Measurements from ENCODE around the gene SLC39A9.
"Not testable (repeated sequence)": the region's sequence is repeated elsewhere in the genome, so short reads cannot be mapped to it uniquely, and the experiment has no call there.

Gene SLC39A9

DNA sequence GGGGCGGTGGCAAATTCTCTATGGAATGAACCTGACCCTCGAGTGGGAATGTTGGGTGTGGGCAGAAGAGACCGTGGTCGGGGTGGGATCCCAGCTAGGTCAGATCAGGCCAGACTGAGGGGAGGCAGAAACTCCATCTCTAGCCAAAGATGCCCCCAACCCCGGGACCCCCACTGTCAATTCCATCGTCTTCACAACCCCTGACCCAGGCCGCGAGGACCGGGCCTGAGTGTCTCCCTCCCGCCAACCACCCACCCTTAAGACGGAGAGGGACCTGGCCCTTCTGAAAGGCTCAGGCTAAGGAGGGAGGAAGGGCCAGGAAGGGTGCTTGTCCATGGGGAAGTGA, 86.8 kb downstream of the SLC39A9 start:
- Mint-ChIP-seq H3K9me3 (no peaks in the 10 kb centered on the region), H3K27me3 (ENCODE audit: low read depth) (peaks cover 55% of the 10 kb centered on the region), H3K4me1 (ENCODE audit: low read depth) (no peaks in the 10 kb centered on the region), H3K4me3 (no peak overlapping the region), H3K27ac (no peak overlapping the region), H3K36me3 (ENCODE audit: low read depth) (no peaks in the 10 kb centered on the region)

DNA sequence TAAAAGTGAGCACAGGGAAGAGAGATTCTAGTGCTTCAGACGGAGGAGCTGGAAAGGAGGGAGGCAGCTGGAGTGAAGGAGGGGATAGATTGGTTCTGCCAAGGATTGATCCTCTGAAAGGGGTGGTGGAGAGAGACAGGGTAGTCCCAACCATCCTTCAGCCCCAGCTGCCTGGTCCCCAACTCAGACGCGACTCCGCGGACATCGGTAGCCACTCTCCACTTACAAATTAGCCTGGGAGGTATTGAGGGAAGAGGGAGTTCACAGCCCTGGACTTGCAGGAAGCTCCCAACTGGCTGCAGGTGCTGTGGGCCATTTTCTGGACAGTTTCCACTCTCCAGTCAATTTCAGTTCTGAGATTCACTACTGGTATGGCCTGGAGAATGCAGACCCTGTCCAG, 87.2 kb downstream of the SLC39A9 start:
- Mint-ChIP-seq H3K4me1 (ENCODE audit: low read depth) (no peaks in the 10 kb centered on the region), H3K9me3 (no peaks in the 10 kb centered on the region), H3K4me3 (no peak overlapping the region), H3K36me3 (ENCODE audit: low read depth) (no peaks in the 10 kb centered on the region), H3K27me3 (ENCODE audit: low read depth) (peaks cover 59% of the 10 kb centered on the region), H3K27ac (no peak overlapping the region)

DNA sequence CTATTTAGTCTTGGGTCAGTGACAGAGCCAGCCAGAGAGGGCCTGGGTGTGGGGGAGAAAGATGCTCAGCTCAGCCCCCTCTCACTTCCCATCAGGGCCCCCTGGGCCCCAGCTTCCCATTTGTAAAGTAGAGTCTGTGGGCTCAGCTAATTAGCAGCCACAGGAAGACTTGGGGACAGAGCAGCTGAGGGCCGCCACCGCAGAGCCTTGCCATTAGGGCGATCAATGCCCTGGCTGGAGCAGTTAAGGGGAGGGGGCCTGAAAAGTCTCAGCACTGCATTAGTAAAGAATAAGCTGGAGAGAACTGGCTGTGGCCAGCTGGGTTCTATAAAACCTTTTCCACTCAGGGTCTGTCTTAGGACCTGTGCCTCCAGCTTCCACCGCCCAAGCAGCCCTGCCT, 88.7 kb downstream of the SLC39A9 start:
- H3K4me3 Mint-ChIP-seq, result no peak overlapping the region
- H3K27ac Mint-ChIP-seq, result no peak overlapping the region
- H3K4me1 Mint-ChIP-seq (ENCODE audit: low read depth), result no peaks in the 10 kb centered on the region
- H3K9me3 Mint-ChIP-seq, result no peaks in the 10 kb centered on the region
- no peaks in the 10 kb centered on the region for H3K36me3 Mint-ChIP-seq (ENCODE audit: low read depth)
- H3K27me3 Mint-ChIP-seq (ENCODE audit: low read depth), result peaks cover 54% of the 10 kb centered on the region

DNA sequence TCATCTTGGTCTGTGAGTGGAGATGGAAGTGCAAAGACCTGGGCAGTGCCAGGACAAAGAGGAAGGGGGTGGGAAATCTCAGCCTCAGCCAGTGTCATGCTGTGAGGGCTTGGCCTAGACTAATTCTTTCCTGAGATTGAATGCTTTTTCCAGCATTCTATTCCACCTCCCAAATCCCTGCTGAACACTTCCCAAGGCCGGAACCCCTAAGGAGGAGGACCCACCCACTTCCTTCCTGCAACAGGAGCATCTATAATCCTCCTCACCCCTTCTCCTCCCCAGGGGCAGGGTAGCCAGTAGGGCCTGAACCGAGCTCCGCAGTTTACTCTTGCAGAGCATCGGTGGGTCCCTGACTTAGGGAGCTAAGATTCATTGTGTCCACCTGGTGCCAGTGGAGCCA, 89.3 kb downstream of the SLC39A9 start:
- Mint-ChIP-seq H3K4me3 (no peak overlapping the region), H3K27me3 (ENCODE audit: low read depth) (peaks cover 49% of the 10 kb centered on the region), H3K4me1 (ENCODE audit: low read depth) (no peaks in the 10 kb centered on the region), H3K9me3 (no peaks in the 10 kb centered on the region), H3K27ac (no peak overlapping the region), H3K36me3 (ENCODE audit: low read depth) (no peaks in the 10 kb centered on the region)

DNA sequence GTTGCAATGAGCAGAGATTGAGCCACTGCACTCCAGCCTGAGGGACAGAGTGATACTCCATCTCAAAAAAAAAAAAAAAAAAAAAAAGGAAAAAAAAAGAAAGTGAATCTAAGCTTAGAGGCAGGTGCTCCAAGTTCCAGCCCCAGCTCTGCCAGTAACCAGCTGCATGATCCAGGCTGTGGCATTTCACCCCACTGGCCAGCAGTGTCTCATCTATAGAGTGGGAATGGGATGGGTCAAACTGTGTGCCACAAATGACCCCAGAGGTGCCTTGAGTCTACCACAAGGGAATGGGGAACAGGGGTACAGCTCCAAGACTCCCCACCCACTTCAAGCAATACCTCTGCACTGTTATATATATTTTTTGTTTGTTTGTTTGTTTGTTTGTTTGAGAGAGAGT, 91.0 kb downstream of the SLC39A9 start:
- H3K9me3 Mint-ChIP-seq, result no peaks in the 10 kb centered on the region
- H3K27me3 Mint-ChIP-seq (ENCODE audit: low read depth), result peaks cover 36% of the 10 kb centered on the region
- H3K4me3 Mint-ChIP-seq, result no peak overlapping the region
- no peaks in the 10 kb centered on the region for H3K4me1 Mint-ChIP-seq (ENCODE audit: low read depth)
- no peak overlapping the region for H3K27ac Mint-ChIP-seq
- H3K36me3 Mint-ChIP-seq (ENCODE audit: low read depth), result no peaks in the 10 kb centered on the region

DNA sequence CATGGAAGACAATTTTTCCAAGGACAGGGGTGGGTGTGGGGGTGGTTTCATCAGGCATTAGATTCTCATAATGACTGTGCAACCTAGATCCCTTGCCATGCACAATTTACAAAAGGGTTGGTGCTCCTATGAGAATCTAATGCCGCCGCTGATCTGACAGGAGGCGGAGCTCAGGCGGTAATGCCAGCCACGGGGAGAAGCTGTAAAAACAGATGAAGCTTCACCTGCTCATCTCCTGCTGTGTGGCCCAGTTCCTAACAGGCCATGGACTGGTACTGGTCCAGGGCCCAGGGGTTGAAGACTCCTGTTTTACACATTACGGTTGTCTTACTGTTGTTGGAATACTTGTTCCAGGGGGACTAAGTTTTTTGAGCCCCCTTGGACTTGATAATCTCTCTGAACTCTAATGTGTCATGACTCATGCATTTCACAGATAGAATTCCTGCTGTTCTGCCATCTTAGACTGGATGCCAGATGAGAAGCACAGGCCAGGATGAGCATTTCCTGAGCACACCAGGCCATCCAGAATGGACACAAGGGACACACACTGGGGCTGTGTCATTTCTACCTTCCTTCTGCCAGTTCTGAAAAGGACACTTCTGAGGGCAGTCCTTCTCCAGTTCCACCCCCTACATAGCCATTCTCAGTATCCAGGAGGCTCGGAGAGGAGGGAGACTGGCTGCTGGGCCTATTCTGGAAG, 91.9 kb downstream of the SLC39A9 start:
- H3K4me1 Mint-ChIP-seq (ENCODE audit: low read depth), result no peaks in the 10 kb centered on the region
- H3K36me3 Mint-ChIP-seq (ENCODE audit: low read depth), result no peaks in the 10 kb centered on the region
- no peaks in the 10 kb centered on the region for H3K9me3 Mint-ChIP-seq
- H3K27ac Mint-ChIP-seq, result no peak overlapping the region
- peaks cover 32% of the 10 kb centered on the region for H3K27me3 Mint-ChIP-seq (ENCODE audit: low read depth)
- no peak overlapping the region for H3K4me3 Mint-ChIP-seq

DNA sequence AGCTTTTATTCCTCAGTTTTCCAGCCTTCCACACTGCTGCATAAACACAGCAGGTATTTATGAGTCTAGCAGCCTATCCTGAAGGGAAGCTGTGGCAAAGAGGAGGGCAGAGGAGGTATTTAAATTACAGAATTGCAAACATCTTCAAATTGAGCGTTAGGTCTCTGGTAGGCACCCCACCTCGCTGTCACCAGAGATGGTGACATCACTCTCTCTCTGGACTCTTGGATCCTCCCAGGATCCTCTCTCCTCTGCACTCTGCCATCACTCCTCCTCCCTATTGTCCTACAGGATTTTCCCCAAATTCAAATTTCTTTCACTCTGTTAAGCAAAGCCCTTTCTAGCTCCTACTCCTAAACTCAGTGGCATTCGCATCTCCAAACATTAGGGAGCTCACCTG, 92.7 kb downstream of the SLC39A9 start:
- Mint-ChIP-seq H3K36me3 (ENCODE audit: low read depth) (no peaks in the 10 kb centered on the region), H3K27me3 (ENCODE audit: low read depth) (peaks cover 24% of the 10 kb centered on the region)

DNA sequence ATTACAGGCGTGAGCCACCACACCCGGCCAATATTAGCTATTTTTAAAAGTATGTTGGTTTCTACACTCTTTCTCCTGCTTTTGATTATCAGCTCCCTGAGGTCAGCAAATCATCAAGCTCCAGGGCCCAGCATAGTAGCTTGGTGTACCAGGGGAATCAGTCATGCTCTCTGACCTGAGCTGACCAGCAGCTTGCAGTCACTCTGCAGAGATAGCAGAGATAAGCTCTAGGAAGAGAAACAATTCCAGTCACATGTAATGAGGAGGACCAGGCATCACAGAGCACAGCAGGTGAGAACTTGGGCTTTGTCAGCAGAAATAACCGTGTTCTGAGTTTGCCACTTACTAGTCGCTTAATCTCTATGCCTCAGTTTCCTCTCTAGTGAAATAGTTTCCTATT, 94.5 kb downstream of the SLC39A9 start:
- H3K27ac Mint-ChIP-seq, result no peak overlapping the region
- H3K36me3 Mint-ChIP-seq (ENCODE audit: low read depth), result no peaks in the 10 kb centered on the region
- no peaks in the 10 kb centered on the region for H3K9me3 Mint-ChIP-seq
- H3K4me3 Mint-ChIP-seq, result no peak overlapping the region
- H3K27me3 Mint-ChIP-seq (ENCODE audit: low read depth), result peaks cover 10% of the 10 kb centered on the region
- H3K4me1 Mint-ChIP-seq (ENCODE audit: low read depth), result no peaks in the 10 kb centered on the region

More for the DNA sequence above, 92.7 kb downstream of the SLC39A9 start:
- H3K4me1 Mint-ChIP-seq (ENCODE audit: low read depth), result no peaks in the 10 kb centered on the region
- H3K4me3 Mint-ChIP-seq, result no peak overlapping the region
- H3K27ac Mint-ChIP-seq, result no peak overlapping the region
- H3K9me3 Mint-ChIP-seq, result no peaks in the 10 kb centered on the region

DNA sequence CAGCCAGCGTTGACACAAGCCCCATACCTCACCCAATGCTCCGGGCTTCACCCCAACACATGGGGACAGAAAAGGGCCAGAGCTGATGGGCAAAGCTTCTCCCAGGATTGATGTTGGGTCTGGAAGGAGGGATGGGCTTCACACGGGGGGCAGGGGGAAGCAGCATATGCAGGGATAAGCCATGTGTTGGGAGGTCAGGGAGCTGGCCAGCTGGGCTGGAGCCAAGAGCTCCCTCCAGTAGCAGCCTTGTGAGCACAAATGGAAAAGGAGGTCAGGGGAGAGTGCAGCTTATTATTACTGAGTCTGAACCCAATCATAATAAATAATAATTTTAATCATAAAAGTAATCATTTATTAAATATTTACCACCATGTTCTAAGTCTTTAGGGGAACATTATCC, 95.3 kb downstream of the SLC39A9 start:
- no peaks in the 10 kb centered on the region for H3K9me3 Mint-ChIP-seq
- no peaks in the 10 kb centered on the region for H3K4me1 Mint-ChIP-seq (ENCODE audit: low read depth)
- H3K4me3 Mint-ChIP-seq, result no peak overlapping the region
- H3K27me3 Mint-ChIP-seq (ENCODE audit: low read depth), result peaks cover 14% of the 10 kb centered on the region
- H3K27ac Mint-ChIP-seq, result no peak overlapping the region
- no peaks in the 10 kb centered on the region for H3K36me3 Mint-ChIP-seq (ENCODE audit: low read depth)

DNA sequence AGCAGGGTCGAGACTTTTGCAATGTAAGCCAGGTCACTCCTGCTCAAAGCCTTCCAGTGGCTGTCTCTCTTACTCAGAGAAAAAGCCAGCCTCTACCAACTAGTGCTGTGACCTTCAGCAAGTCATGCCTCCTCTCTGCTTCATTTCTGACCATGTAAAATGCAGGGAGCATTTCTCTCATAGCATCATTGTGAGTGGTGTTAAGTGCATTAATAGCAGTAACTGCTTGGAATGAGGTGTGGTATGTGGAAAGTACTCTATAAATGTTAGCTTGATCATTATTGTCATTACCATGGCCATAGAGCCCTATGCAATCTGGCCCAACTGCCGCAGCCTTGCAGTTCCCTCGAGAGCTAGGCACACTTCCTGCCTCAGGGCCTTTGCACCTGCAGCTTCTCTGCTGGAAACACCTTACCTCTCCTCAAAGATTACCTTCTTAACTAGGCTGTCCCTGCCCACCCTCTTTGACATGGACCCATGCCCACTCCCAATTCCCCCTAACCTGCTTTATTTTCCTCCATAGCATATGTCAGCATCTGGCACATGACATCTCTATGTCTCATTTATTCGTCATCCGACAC, 96.9 kb downstream of the SLC39A9 start:
- Mint-ChIP-seq H3K9me3 (no peaks in the 10 kb centered on the region), H3K36me3 (ENCODE audit: low read depth) (no peaks in the 10 kb centered on the region), H3K4me3 (no peak overlapping the region), H3K4me1 (ENCODE audit: low read depth) (no peaks in the 10 kb centered on the region), H3K27ac (no peak overlapping the region), H3K27me3 (ENCODE audit: low read depth) (peaks cover 12% of the 10 kb centered on the region)

DNA sequence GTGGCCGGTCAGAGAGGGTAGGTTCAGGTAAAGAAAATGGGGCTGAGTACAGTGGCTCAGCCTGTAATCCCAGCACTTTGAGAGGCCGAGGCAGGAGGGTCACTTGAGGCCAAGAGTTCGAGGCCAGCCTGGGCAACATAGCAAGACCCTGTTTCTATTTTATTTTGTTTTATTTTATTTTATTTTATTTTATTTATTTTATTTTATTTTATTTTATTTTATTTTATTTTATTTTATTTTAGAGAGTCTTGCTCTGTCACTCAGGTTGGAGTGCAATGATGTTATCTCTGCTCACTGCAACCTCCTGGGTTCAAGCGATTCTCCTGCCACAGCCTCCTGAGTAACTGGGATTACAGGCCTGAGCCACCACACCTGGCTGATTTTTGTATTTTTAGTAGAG, 99.4 kb downstream of the SLC39A9 start:
- H3K36me3 Mint-ChIP-seq (ENCODE audit: low read depth); H3K27me3 Mint-ChIP-seq (ENCODE audit: low read depth); H3K9me3 Mint-ChIP-seq; H3K4me1 Mint-ChIP-seq (ENCODE audit: low read depth); H3K27ac Mint-ChIP-seq; H3K4me3 Mint-ChIP-seq: not testable (repeated sequence)

DNA sequence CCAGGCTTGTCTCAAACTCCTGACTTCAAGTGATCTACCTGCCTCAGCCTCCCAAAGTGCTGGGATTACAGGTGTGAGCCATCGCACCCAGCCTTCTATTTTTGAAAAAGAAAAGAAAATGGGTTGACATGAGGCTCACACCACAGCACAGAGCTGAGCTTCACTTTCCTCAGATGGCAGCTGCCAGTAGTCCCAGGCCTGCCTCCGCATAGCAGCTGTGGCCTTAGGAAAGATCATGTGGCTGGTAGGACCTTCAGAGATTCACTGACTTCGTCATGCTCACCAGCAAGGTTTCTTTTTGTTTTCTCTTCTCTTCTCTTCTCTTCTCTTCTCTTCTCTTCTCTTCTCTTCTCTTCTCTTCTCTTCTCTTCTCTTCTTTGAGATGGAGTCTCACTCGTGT, 99.8 kb downstream of the SLC39A9 start:
- H3K4me3 Mint-ChIP-seq; H3K36me3 Mint-ChIP-seq (ENCODE audit: low read depth); H3K9me3 Mint-ChIP-seq; H3K27me3 Mint-ChIP-seq (ENCODE audit: low read depth); H3K4me1 Mint-ChIP-seq (ENCODE audit: low read depth); H3K27ac Mint-ChIP-seq: not testable (repeated sequence)

DNA sequence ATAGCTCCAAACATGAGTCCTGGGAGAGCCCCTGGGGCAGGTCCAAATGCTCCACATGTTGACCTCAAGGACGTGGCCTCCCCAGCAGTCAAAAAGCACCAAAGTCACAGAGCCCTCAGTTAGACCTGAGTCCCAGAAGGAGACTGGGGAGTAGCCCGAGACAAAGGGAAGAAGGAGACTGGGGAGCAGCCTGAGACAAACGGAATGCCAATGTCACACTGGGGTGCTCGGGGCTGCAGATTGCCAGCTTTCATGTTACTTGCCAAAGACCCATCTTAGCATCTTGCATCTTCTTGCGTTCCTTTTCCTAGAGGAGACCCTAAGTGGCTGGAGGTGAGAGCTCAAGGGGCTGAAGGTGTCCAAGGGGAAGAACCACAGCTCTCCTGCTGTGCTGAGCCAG, 100.9 kb downstream of the SLC39A9 start:
- H3K4me3 Mint-ChIP-seq, result no peak overlapping the region
- no peaks in the 10 kb centered on the region for H3K36me3 Mint-ChIP-seq (ENCODE audit: low read depth)
- H3K9me3 Mint-ChIP-seq, result no peaks in the 10 kb centered on the region
- H3K27me3 Mint-ChIP-seq (ENCODE audit: low read depth), result peaks cover 10% of the 10 kb centered on the region
- H3K4me1 Mint-ChIP-seq (ENCODE audit: low read depth), result no peaks in the 10 kb centered on the region
- H3K27ac Mint-ChIP-seq, result no peak overlapping the region

DNA sequence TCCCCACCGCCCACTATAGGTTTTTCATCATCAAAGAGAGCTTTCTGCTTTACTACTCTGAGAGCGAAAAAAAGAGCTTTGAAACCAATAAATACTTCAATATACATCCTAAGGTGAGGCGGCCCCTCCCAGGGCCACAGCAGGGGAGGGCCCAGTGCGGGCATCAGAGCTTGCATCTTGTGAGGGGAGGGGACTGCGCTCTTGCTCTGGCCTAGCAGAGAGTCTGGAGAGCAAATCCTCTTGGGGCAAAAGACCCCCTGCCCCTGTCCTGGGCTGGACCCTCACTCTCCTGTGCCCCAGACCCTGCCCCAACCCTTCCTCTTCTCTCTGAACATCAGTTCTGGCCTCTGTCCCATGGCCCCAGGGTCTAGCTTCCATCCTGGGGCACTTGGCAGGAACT, 101.6 kb downstream of the SLC39A9 start:
- no peaks in the 10 kb centered on the region for H3K36me3 Mint-ChIP-seq (ENCODE audit: low read depth)
- H3K27me3 Mint-ChIP-seq (ENCODE audit: low read depth), result peaks cover 10% of the 10 kb centered on the region
- H3K27ac Mint-ChIP-seq, result no peak overlapping the region
- no peaks in the 10 kb centered on the region for H3K4me1 Mint-ChIP-seq (ENCODE audit: low read depth)
- H3K9me3 Mint-ChIP-seq, result no peaks in the 10 kb centered on the region
- H3K4me3 Mint-ChIP-seq, result no peak overlapping the region

DNA sequence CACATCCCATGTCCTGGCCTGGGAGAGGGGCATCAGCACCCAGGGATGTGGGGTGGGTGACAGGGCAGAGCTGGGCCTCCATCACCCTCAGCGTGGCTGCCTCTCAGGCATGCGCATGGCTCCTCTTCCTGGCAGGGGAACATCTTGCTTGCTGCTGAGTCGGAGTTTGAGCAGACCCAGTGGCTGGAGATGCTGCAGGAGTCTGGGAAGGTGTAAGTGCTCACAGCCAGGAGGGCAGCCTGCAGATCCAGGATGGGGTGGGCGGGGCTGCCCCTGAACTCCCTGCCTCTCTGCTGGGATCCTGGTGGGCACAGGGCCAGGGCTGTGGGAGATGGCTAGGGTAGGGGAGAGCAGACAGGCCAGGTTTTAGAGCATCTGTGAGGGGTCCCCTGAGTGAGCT, 102.2 kb downstream of the SLC39A9 start:
- Mint-ChIP-seq H3K27me3 (ENCODE audit: low read depth) (peaks cover 10% of the 10 kb centered on the region), H3K4me3 (no peak overlapping the region), H3K36me3 (ENCODE audit: low read depth) (no peaks in the 10 kb centered on the region), H3K4me1 (ENCODE audit: low read depth) (no peaks in the 10 kb centered on the region), H3K27ac (no peak overlapping the region), H3K9me3 (no peaks in the 10 kb centered on the region)

DNA sequence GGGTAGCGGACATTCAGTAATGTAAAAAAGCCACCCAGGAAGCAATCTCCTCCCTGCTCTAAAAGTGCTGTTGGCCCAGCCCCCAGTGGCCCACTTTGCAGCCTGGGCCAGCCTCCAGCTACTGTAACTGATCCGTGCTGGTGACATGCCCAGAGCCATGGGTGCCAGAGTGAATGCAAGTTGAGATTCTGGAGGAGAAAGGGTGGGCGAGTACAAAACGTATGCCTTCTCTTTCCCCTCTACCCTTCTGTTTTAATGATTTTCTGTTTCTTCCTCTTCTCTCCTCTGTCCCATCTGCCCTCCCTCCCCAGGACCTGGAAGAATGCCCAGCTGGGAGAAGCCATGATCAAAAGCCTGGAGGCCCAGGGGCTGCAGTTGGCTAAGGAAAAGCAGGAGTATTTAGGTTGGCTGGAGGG, 102.9 kb downstream of the SLC39A9 start:
- Mint-ChIP-seq H3K4me3 (no peak overlapping the region), H3K4me1 (ENCODE audit: low read depth) (no peaks in the 10 kb centered on the region), H3K36me3 (ENCODE audit: low read depth) (no peaks in the 10 kb centered on the region), H3K27me3 (ENCODE audit: low read depth) (peaks cover 10% of the 10 kb centered on the region), H3K27ac (no peak overlapping the region), H3K9me3 (no peaks in the 10 kb centered on the region)
